Mammary epithelial cell (primary cell): ENCODE results near the gene KRTAP10-3.

Source experiments
- EZH2 ChIP-seq: IDR thresholded peaks from 2 replicates; pipeline ENCODE4 v1.6.1; 2012; ENCODE audit warnings: low read length, inconsistent platforms, borderline replicate concordance
- TF ChIP-seq, protein P1 (sequence below), 2 donors: IDR thresholded peaks in 1 of 2; conservative IDR thresholded peaks in 1 of 2; 2 replicates each; pipeline ENCODE4 v1.5.1; 2011 to 2012; ENCODE audit warnings: inconsistent platforms in 2 of 2, low read length in 2 of 2, mild to moderate bottlenecking in 2 of 2, control low read depth in 1 of 2, low read depth in 1 of 2; ENCODE audit not compliant: insufficient read depth in 1 of 2; ENCODE audit errors: extremely low read depth in 1 of 2

DNA sequence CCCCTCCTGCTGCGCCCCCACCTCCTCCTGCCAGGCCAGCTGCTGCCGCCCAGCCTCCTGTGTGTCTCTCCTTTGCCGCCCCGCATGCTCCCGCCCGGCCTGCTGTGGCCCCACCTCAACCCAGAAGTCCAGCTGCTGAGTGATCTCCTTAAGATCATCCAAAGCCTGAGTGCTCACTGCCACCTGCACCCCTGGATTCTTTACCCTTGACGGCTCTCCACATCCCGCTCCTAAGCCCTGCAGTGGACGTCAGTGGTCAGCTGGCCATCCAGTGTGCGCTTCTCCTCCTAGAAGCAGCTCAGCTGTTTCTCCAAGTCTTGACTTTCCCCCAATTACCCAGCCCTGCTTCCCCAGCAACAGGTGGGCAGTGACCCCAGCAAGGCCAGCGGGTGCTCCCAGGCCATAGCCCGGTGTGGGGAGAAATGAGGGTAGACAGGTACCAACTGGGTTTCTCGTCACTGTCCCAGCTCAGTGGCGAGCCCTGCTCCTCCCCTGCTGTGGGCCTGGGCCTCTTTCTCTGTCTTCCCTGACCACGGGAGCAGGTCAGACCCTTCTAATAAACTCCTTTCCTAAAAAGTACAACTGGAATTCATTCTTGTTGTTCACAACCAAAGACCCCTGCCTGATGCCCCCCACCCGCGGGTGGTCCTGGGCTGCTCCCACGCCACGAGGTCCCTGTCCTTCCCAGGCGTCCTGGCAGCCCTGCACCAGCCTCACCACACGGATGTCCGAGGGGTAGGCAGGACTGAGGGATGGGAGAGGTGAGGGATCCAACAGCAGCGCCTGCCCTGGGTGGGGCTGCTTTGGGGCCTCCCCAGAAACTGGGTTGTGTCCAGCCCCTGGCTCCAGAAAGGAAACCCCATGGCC, 43.2 kb upstream of the KRTAP10-3 start:
- TF ChIP-seq, protein P1, sequence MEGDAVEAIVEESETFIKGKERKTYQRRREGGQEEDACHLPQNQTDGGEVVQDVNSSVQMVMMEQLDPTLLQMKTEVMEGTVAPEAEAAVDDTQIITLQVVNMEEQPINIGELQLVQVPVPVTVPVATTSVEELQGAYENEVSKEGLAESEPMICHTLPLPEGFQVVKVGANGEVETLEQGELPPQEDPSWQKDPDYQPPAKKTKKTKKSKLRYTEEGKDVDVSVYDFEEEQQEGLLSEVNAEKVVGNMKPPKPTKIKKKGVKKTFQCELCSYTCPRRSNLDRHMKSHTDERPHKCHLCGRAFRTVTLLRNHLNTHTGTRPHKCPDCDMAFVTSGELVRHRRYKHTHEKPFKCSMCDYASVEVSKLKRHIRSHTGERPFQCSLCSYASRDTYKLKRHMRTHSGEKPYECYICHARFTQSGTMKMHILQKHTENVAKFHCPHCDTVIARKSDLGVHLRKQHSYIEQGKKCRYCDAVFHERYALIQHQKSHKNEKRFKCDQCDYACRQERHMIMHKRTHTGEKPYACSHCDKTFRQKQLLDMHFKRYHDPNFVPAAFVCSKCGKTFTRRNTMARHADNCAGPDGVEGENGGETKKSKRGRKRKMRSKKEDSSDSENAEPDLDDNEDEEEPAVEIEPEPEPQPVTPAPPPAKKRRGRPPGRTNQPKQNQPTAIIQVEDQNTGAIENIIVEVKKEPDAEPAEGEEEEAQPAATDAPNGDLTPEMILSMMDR (conservative IDR thresholded peaks at IDR 0.05 in 1 of 2, IDR thresholded peaks at IDR 0.05 in 1 of 2; ENCODE audit: extremely low read depth in 1 of 2, insufficient read depth in 1 of 2, low read depth in 1 of 2, low read length in 2 of 2) = no peak
- TF ChIP-seq EZH2 = no peak
